ENCODE measurements around the gene PPFIBP2.

- TF ChIP-seq CTCF (conservative IDR thresholded peaks at IDR 0.05) (no peak), EZH2 (IDR thresholded peaks at IDR 0.05; ENCODE audit: low read depth) (no peak)
Observed at GRCh38 chr11:7487360-7487759, 26.4 kb upstream of the PPFIBP2 start.
